ACC112 (cell line): Measurements from ENCODE around the gene NR6A1.

ENCODE experiments used
- H2AFZ ChIP-seq: fragments of 200-600 bp; sonication (generic); one replicate; pipeline ENCODE4 v1.6.0; 2017; ENCODE audit warnings: antibody characterized with exemption, low read length; ENCODE audit not compliant: unreplicated experiment
- H3K27ac ChIP-seq: fragments of 200-600 bp; sonication (generic); 2 replicates; pipeline ENCODE4 v1.5.1; 2014; ENCODE audit warnings: low read depth, mild to moderate bottlenecking, antibody characterized with exemption, low read length, moderate library complexity
- H3K27me3 ChIP-seq: fragments of 200-600 bp; sonication (generic); 2 replicates; pipeline ENCODE4 v1.6.1; 2014; ENCODE audit warnings: mild to moderate bottlenecking, antibody characterized with exemption, low read length, moderate library complexity, mixed read lengths; ENCODE audit not compliant: insufficient read depth
- H3K36me3 ChIP-seq: fragments of 200-600 bp; sonication (generic); 2 replicates; pipeline ENCODE4 v1.6.1; 2016; ENCODE audit warnings: mild to moderate bottlenecking, antibody characterized with exemption, low read length, moderate library complexity, mixed read lengths; ENCODE audit not compliant: insufficient read depth
- H3K4me1 ChIP-seq: fragments of 200-600 bp; sonication (generic); one replicate; pipeline ENCODE4 v1.6.1; 2016; ENCODE audit warnings: low read length, mixed read lengths; ENCODE audit not compliant: insufficient read depth, unreplicated experiment, control insufficient read depth
- H3K4me3 ChIP-seq: fragments of 200-600 bp; sonication (generic); 2 replicates; pipeline ENCODE4 v1.5.1; 2014; ENCODE audit warnings: mild to moderate bottlenecking, low read depth, low read length
- H3K79me2 ChIP-seq: fragments of 200-600 bp; sonication (generic); one replicate; pipeline ENCODE4 v1.6.0; 2016; ENCODE audit warnings: low read length; ENCODE audit not compliant: control insufficient read depth, unreplicated experiment, insufficient read depth

Gene NR6A1

DNA sequence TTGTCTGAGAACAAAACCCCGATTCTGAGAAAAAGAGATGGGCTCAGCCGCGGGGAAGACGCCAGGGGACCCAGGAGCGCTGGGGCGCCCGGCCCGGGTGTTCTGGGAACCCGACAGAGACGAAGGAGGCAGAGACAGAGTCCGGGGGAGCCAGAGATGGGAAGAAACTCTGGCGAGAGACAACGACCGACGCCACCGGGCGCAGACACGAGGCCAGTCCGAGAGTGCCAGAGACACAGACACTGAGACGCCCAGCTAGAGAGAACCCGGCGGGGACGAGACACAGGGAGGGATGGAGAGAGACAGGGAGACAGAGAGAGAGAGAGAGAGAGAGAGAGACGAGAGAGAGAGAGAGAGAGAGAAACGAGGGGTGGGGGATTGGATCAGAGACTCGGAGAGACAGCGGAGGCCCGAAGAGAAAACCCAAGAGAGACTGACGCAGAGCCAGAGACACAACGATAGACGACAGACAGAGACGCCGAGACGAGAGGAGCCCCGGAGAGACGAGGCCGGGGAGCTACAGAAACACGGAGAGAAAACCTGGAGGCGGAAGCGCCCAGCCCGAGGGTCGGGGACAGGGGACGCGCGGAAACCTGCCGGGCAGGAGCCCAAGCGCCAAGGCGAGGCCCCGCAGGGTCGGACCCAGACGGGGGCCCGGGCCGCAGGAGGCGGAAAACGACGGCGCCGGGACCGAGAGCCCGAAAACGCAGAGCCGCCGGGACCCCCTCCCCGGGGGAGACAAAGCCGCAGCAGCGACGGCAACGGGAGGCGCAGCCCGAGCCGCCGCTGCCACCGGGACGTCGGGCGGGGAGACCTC is 267.2 kb downstream of the NR6A1 start:
- Histone ChIP-seq H3K36me3 (no peaks in the 10 kb centered on the region), H2AFZ (peak overlapping the region; percentile 4), H3K4me1 (no peaks in the 10 kb centered on the region), H3K27ac (no peak overlapping the region), H3K79me2 (no peaks in the 10 kb centered on the region), H3K4me3 (no peak overlapping the region), H3K27me3 (peaks cover 62% of the 10 kb centered on the region)

- H3K4me3 ChIP-seq: no peak overlapping the region
- H3K4me1 ChIP-seq: no peaks in the 10 kb centered on the region
- peak overlapping the region; percentile 4 for H2AFZ ChIP-seq
- peaks cover 67% of the 10 kb centered on the region for H3K27me3 ChIP-seq
- H3K27ac ChIP-seq: no peak overlapping the region
- H3K79me2 ChIP-seq: no peaks in the 10 kb centered on the region
- no peaks in the 10 kb centered on the region for H3K36me3 ChIP-seq
Observed at GRCh38 chr9:124502711-124503702, 268.1 kb downstream of the NR6A1 start.

DNA sequence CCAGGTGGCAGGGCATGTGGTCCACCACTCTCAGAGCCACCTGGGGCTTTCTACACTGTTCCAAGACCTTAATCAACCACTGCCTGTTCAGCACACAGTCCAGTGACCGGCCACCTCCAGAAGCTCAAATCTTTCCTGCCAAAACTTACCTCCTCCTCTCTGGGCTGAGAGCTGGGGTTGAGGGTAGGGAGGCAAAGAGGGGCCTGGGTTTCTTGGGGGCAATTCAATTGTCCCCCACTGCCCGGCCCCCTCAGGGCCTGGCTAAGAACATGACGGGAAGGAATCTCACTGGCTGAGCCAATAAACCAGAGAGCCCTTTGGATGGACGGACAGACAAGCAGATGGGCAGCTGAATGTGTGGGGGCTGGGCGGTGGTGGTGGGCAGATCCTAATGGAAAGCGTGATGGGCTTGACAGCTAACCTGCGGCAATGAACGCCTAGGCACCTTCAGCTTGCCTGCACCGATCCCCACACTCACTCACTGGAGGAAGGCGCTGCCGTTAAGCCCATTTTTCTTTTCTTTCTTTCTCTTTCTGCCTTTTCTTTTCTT is 269.3 kb downstream of the NR6A1 start:
- Histone ChIP-seq H3K4me3 (no peak overlapping the region), H3K27ac (no peak overlapping the region), H3K27me3 (peaks cover 70% of the 10 kb centered on the region), H3K79me2 (no peaks in the 10 kb centered on the region), H2AFZ (no peak overlapping the region), H3K4me1 (no peaks in the 10 kb centered on the region), H3K36me3 (no peaks in the 10 kb centered on the region)

- peaks cover 66% of the 10 kb centered on the region for H3K27me3 ChIP-seq
- no peak overlapping the region for H3K4me3 ChIP-seq
- H2AFZ ChIP-seq: no peak overlapping the region
- no peaks in the 10 kb centered on the region for H3K36me3 ChIP-seq
- H3K79me2 ChIP-seq: no peaks in the 10 kb centered on the region
- H3K27ac ChIP-seq: no peak overlapping the region
- H3K4me1 ChIP-seq: no peaks in the 10 kb centered on the region
Observed at GRCh38 chr9:124500796-124501611, 270.1 kb downstream of the NR6A1 start.

GRCh38 chr9:124500028-124500795 is 270.9 kb downstream of the NR6A1 start:
- H3K4me1 ChIP-seq: no peaks in the 10 kb centered on the region
- H3K36me3 ChIP-seq: no peaks in the 10 kb centered on the region
- H3K27ac ChIP-seq: no peak overlapping the region
- H2AFZ ChIP-seq: no peak overlapping the region
- H3K79me2 ChIP-seq: no peaks in the 10 kb centered on the region
- peaks cover 59% of the 10 kb centered on the region for H3K27me3 ChIP-seq
- no peak overlapping the region for H3K4me3 ChIP-seq

DNA sequence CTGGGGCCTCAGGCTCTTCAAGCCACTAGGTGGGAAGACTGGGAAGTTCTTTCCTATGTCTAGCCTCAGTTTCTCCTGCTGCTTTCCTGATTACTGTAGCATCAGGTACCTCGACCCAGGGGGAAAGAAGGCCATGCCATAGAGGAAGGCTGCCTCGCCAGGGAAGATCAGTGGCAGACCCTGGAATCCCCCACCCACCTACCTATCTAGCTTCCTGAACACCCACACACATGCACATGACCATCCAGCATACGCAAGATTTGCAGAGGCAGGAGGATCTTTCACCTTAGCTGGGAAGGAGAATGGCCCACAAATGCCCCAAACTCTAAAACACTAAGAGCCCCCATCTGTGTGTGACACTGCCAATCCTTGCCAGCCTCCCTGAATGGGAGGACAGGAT is 271.9 kb downstream of the NR6A1 start:
- no peak overlapping the region for H2AFZ ChIP-seq
- H3K36me3 ChIP-seq: no peaks in the 10 kb centered on the region
- no peaks in the 10 kb centered on the region for H3K79me2 ChIP-seq
- H3K4me3 ChIP-seq: no peak overlapping the region
- H3K27ac ChIP-seq: no peak overlapping the region
- peaks cover 52% of the 10 kb centered on the region for H3K27me3 ChIP-seq
- no peaks in the 10 kb centered on the region for H3K4me1 ChIP-seq

DNA sequence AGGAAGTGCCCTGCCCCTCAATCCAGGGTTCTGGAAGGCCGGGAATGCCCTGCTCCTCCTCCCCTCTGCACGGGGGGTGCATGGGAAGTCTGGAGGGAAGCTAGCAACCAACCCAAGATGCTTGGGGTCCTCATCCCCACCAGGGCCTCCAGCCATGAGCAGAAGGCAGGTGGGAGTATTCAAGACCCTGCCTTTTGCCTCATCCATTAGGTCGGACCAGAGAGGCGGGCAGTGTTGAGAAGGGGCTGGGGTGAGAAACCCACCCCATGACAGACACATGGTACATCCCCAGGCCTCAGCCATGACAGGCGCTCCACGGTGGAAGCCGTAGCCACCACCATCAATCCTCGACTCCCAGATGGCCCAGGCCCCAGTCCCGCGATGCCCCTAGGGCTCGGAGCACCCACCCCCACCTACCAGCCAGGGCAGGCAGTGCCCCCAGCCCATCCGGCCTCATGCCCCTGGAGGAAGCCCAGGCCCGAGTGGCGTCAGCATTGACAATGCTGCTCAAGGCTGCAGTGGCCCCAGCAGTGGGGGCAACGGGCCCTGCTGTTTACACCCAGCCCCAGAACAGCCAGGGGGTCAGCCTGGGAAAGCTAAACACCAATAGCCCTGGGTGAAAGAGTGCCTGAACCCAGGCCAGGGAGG is 272.5 kb downstream of the NR6A1 start:
- H3K27me3 ChIP-seq: peaks cover 46% of the 10 kb centered on the region

DNA sequence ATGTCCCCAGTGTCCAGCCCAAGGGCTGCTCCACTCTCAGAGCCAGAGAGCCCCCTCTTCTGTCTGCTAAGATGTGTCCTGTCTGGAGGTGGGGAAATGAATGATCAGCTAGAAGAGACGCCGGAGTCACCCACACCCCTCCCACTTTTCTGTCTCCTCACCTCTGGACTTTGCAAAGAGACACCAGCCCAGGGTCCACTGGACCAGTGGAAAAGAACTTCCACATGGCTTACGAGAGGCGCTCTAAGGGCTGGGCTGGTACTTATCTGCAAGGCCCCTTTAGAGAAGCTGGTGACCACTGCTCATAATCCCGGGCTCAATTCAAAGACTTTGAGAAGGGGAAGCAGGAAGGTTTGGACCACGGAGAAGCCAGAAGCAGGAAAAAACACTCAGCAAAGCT is 273.1 kb downstream of the NR6A1 start:
- no peaks in the 10 kb centered on the region for H3K4me1 ChIP-seq
- H3K4me3 ChIP-seq: no peak overlapping the region
- H3K79me2 ChIP-seq: no peaks in the 10 kb centered on the region
- H2AFZ ChIP-seq: no peak overlapping the region
- no peaks in the 10 kb centered on the region for H3K36me3 ChIP-seq
- no peak overlapping the region for H3K27ac ChIP-seq
- H3K27me3 ChIP-seq: peaks cover 40% of the 10 kb centered on the region

More for the DNA sequence above, 272.5 kb downstream of the NR6A1 start:
- H2AFZ ChIP-seq: no peak overlapping the region
- no peaks in the 10 kb centered on the region for H3K79me2 ChIP-seq
- H3K4me1 ChIP-seq: no peaks in the 10 kb centered on the region
- H3K36me3 ChIP-seq: no peaks in the 10 kb centered on the region
- no peak overlapping the region for H3K27ac ChIP-seq
- no peak overlapping the region for H3K4me3 ChIP-seq

DNA sequence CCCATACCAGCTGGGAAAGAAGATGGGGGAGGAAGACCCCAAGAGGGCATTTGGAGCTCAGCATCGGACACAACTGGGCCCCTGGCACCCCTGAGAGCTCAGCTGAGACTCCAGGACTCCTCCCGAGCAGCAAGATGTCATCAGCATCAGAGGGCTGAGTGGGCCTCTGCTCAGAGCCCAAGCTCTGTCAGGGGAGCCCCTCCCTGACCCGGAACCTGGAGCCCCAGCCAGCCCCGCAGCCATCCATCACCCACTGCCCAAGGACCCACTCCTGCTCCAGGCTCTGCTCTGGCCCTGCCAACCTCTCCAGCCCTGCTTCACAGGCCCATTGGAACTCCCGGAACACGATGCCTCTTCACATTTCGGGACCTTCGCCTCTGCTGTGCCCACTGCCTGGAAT is 273.7 kb downstream of the NR6A1 start:
- Histone ChIP-seq H3K4me3 (no peak overlapping the region), H3K27me3 (peaks cover 34% of the 10 kb centered on the region), H3K27ac (no peak overlapping the region), H3K36me3 (no peaks in the 10 kb centered on the region), H2AFZ (no peak overlapping the region), H3K79me2 (no peaks in the 10 kb centered on the region), H3K4me1 (no peaks in the 10 kb centered on the region)
